ENCODE measurements around the gene ADAM12.

The ADAM12 gene

GRCh38 chr10:125994601-125995000 lies 393.7 kb downstream of the ADAM12 start:
- no peak for DNase-seq (ENCODE audit: low read depth)
- no peak overlapping the region for H3K4me3 ChIP-seq (ENCODE audit: control insufficient read depth, low read depth, low read length)
- TF ChIP-seq, protein P1, sequence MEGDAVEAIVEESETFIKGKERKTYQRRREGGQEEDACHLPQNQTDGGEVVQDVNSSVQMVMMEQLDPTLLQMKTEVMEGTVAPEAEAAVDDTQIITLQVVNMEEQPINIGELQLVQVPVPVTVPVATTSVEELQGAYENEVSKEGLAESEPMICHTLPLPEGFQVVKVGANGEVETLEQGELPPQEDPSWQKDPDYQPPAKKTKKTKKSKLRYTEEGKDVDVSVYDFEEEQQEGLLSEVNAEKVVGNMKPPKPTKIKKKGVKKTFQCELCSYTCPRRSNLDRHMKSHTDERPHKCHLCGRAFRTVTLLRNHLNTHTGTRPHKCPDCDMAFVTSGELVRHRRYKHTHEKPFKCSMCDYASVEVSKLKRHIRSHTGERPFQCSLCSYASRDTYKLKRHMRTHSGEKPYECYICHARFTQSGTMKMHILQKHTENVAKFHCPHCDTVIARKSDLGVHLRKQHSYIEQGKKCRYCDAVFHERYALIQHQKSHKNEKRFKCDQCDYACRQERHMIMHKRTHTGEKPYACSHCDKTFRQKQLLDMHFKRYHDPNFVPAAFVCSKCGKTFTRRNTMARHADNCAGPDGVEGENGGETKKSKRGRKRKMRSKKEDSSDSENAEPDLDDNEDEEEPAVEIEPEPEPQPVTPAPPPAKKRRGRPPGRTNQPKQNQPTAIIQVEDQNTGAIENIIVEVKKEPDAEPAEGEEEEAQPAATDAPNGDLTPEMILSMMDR (conservative IDR thresholded peaks at IDR 0.05; ENCODE audit: control insufficient read depth, insufficient read depth, low read depth, low read length): no peak

GRCh38 chr10:125992254-125992653 lies 396.0 kb downstream of the ADAM12 start:
- TF ChIP-seq, protein P1 (conservative IDR thresholded peaks at IDR 0.05; ENCODE audit: control insufficient read depth, insufficient read depth, low read depth, low read length): no peak
- no peak overlapping the region for H3K4me3 ChIP-seq (ENCODE audit: control insufficient read depth, low read depth, low read length)
- DNase-seq (ENCODE audit: low read depth): no peak

DNA sequence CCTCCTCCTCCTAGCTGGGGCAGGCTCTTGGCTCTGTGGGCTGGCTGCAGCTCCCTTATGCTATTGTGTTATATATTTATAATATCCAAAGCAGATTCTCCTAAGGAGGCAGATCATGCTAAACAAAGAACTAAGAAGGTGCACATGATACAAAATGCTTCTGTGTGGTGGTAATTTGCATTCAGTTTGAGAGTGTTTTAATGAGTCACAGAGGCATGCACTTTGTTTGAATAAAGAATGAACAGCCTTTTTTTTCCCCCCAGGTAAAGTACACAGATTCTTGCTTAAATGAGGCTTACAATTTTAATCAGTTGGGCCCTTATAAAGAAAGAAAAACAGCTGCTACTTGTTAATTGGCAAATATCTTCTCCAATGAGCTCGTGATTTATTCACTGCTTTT lies 396.9 kb downstream of the ADAM12 start:
- TF ChIP-seq, protein P1 (conservative IDR thresholded peaks at IDR 0.05; ENCODE audit: control insufficient read depth, insufficient read depth, low read depth, low read length): no peak
- DNase-seq (ENCODE audit: low read depth): no peak

DNA sequence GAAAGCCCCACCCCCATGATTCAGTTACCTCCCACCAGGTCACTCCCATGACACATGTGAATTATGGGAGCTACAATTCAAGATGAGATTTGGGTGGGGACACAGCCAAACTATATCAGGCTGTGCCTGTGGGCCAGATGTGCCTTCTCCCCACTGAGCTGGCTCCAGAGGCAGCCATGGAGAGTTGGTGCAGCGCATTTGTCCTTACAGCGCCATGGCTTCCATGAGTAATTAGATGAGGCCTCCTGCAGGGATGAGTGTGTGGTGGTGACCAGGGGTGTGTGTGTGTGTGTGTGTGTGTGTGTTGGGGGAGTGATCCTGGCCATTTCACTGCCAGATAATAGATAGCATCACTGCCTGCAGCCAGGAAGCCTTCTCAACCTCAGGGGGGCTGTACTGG lies 397.3 kb downstream of the ADAM12 start:
- DNase-seq (ENCODE audit: low read depth): peak; percentile 18
- no peak overlapping the region for H3K4me3 ChIP-seq (ENCODE audit: control insufficient read depth, low read depth, low read length)
- TF ChIP-seq, protein P1 (conservative IDR thresholded peaks at IDR 0.05; ENCODE audit: control insufficient read depth, insufficient read depth, low read depth, low read length): no peak

More for the DNA sequence above, 396.9 kb downstream of the ADAM12 start:
- no peak overlapping the region for H3K4me3 ChIP-seq (ENCODE audit: control insufficient read depth, low read depth, low read length)

- H3K4me3 ChIP-seq (ENCODE audit: control insufficient read depth, low read depth, low read length): no peak overlapping the region
- no peak for DNase-seq (ENCODE audit: low read depth)
- TF ChIP-seq, protein P1 (conservative IDR thresholded peaks at IDR 0.05; ENCODE audit: control insufficient read depth, insufficient read depth, low read depth, low read length): no peak
Observed at GRCh38 chr10:125989791-125990190, 398.5 kb downstream of the ADAM12 start.

GRCh38 chr10:125985557-125986240 lies 402.6 kb downstream of the ADAM12 start:
- DNase-seq (ENCODE audit: low read depth): peak; percentile 30
- TF ChIP-seq, protein P1 (conservative IDR thresholded peaks at IDR 0.05; ENCODE audit: control insufficient read depth, insufficient read depth, low read depth, low read length): no peak
- no peak overlapping the region for H3K4me3 ChIP-seq (ENCODE audit: control insufficient read depth, low read depth, low read length)

Measured in fibroblast of mammary gland (primary cell).